ENCODE data around the gene PRR5.

PRR5 gene

DNA sequence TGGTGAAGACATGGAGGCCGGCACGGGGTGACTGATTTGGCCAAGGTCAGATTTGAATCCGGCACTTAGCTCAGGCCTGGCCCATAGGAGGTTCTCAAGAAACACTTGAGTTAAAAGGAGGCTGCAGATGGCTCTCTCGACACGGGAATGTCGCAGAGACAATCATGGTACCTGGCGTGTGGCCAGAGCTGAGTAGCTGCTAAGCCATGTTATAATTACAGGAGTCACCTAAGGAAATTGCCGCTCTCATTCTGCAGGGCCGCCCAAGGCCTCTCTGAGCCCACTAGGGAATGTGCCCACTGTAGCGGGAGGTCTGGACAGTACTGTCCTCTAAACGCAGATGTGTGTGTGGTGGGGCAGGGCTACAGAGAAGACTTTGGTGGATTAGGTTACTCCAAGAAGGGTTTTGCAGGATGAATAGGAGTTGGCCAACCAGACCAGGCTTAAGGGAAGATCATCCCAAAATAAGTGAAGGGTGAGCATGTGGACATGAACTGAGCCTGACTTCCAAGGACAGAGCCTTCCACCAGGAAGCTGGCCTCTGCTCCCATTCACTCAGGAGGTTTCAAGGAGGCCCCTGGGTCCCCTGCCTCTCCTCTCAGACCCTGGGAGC lies 19.3 kb upstream of the PRR5 start:
- no peaks in the 10 kb centered on the region for H3K27me3 ChIP-seq (replicated peaks)
- DNase-seq, result no peak
- no peak overlapping the region for H3K4me3 ChIP-seq (ENCODE audit: low read depth, low read length)
- in situ Hi-C loops (cut with HindIII; ENCODE audit: low pct_ligation_motif_present, low sequenced_read_pairs), result no loop called here
- TF ChIP-seq, protein P1, sequence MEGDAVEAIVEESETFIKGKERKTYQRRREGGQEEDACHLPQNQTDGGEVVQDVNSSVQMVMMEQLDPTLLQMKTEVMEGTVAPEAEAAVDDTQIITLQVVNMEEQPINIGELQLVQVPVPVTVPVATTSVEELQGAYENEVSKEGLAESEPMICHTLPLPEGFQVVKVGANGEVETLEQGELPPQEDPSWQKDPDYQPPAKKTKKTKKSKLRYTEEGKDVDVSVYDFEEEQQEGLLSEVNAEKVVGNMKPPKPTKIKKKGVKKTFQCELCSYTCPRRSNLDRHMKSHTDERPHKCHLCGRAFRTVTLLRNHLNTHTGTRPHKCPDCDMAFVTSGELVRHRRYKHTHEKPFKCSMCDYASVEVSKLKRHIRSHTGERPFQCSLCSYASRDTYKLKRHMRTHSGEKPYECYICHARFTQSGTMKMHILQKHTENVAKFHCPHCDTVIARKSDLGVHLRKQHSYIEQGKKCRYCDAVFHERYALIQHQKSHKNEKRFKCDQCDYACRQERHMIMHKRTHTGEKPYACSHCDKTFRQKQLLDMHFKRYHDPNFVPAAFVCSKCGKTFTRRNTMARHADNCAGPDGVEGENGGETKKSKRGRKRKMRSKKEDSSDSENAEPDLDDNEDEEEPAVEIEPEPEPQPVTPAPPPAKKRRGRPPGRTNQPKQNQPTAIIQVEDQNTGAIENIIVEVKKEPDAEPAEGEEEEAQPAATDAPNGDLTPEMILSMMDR (IDR thresholded peaks at IDR 0.05; ENCODE audit: low read depth, low read length, missing control alignments), result no peak
- no peak overlapping the region for H3K27ac ChIP-seq
- H3K36me3 ChIP-seq (replicated peaks), result no peaks in the 10 kb centered on the region

DNA sequence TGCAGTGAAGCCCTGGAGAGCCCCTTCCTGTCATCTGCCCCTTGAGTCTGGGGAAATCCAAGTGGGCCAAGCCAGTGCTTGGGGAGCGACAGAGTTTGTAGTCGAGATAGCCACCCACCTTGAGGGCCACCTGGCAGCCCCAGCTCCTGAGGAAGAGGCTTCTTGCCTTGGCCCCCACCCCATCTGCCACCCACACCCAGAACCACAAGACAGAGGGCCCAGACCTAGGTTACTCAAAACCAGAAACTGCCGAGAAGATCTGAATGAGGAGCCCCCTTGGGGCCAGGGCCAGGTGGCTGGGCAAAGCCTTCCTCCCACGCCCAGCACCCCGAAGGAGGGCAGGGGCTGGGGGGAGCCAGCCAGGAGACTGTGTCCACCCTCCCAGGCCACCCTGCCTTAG lies 18.8 kb upstream of the PRR5 start:
- no peaks in the 10 kb centered on the region for H3K27me3 ChIP-seq (replicated peaks)
- H3K4me3 ChIP-seq (ENCODE audit: low read depth, low read length), result no peak overlapping the region
- no peak for DNase-seq
- TF ChIP-seq, protein P1 (IDR thresholded peaks at IDR 0.05; ENCODE audit: low read depth, low read length, missing control alignments), result no peak
- in situ Hi-C loops (cut with HindIII; ENCODE audit: low pct_ligation_motif_present, low sequenced_read_pairs), result no loop called here
- no peak overlapping the region for H3K27ac ChIP-seq
- H3K36me3 ChIP-seq (replicated peaks), result no peaks in the 10 kb centered on the region

DNA sequence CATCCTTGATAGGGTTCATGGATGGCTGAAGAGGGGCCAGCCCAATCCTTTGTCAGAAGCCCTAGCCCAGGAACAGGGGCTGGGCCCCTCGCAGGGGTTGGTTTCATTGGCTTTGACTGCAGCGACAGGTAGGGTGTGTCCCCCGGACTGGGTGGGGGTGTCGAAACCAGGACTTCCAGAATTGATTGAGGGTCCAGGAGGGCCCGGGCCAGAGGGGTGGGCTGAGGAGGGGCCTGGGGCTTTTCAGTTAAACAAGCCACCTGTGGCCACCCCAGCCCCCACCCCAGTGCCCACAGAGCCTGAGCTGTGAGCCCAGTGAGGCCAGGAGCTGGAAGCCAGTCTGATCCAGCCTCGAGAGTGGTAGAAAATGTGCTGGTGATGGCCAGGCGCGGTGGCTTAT lies 18.1 kb upstream of the PRR5 start:
- TF ChIP-seq, protein P1 (IDR thresholded peaks at IDR 0.05; ENCODE audit: low read depth, low read length, missing control alignments), result no peak
- in situ Hi-C loops (cut with HindIII; ENCODE audit: low pct_ligation_motif_present, low sequenced_read_pairs), result no loop called here
- no peaks in the 10 kb centered on the region for H3K27me3 ChIP-seq (replicated peaks)
- no peak overlapping the region for H3K4me3 ChIP-seq (ENCODE audit: low read depth, low read length)
- no peaks in the 10 kb centered on the region for H3K36me3 ChIP-seq (replicated peaks)
- H3K27ac ChIP-seq, result no peak overlapping the region
- DNase-seq, result no peak

DNA sequence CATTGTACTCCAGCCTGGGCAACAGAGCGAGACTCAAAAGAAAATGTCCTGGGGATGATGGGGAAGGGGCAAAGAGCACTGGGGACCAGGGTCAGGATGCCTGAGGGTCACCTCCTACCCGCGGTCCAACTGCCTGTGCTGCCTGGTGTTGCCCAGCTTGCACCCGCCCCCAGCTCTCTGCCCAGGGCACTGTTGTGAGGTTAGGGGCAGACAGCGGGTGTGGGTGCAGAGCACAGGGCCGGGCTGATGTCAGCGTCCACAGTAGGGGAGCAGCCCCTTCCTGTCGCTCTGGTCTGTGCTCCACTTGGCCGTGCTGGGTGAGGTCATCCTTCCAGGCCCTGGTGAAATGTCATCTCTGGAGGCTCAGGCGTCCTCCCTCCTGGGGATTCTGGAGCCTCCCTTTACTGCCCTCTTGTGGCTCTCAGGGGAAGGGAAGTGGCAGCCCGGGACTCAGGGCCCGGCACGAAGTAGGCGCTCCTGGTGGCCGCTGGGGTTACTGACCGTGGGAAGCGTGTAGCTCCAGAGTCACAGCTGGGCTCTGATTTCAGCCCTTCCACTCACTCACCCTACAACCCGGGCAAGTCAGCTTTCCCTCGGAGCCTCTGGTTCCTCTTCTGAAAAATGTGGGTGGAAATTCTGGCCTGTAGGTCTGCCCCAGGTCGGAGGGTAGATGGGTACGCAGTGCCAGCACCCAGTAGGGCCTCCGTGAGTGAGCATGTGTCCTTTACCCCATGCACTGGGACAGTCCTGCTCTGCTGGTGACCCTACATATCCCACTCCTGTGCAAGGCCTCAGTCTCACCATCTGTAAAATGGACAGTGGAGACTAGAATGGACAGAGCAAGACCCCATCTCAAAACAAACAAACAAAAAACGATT lies 17.3 kb upstream of the PRR5 start:
- in situ Hi-C loops (cut with HindIII; ENCODE audit: low pct_ligation_motif_present, low sequenced_read_pairs), result no loop called here
- TF ChIP-seq, protein P1 (IDR thresholded peaks at IDR 0.05; ENCODE audit: low read depth, low read length, missing control alignments), result peak; percentile 100
- Histone ChIP-seq H3K36me3 (replicated peaks) (no peaks in the 10 kb centered on the region), H3K27me3 (replicated peaks) (no peaks in the 10 kb centered on the region), H3K27ac (peak overlapping the region; percentile 23), H3K4me3 (ENCODE audit: low read depth, low read length) (no peak overlapping the region)
- DNase-seq, result peak; percentile 90

DNA sequence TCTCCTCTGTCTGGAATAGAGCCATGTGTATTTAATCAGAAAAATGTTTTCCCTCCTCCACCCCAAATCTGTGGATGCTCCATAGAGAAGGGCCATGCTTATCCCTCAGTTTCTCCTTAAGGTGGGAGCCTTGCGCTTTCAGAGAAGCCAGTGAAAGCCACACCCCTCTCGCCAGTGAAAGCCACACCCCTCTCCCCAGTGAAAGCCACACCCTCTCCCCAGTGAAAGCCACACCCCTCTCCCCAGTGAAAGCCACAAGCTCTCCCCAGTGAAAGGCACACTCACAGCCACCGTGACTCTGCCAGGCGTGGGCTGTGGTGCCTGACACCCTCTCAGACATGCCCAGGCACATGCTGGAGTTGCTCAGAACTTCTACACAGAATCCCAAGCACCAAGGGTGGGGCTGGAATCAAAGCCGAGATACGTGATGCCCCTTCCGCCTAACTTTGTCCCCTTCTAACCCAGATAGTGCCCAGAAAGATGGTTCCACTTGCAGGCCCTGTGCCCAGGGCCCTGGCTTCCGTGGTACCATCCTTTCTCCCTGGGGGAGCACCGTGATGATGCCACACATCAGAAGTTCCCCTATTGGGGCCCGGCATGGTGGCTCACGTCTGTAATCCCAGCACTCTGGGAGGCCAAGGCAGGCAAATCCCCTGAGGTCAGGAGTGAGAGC lies 16.5 kb upstream of the PRR5 start:
- TF ChIP-seq, protein P1 (IDR thresholded peaks at IDR 0.05; ENCODE audit: low read depth, low read length, missing control alignments), result no peak
- no peak overlapping the region for H3K4me3 ChIP-seq (ENCODE audit: low read depth, low read length)
- in situ Hi-C loops (cut with HindIII; ENCODE audit: low pct_ligation_motif_present, low sequenced_read_pairs), result no loop called here
- peak overlapping the region; percentile 23 for H3K27ac ChIP-seq
- no peaks in the 10 kb centered on the region for H3K27me3 ChIP-seq (replicated peaks)
- H3K36me3 ChIP-seq (replicated peaks), result no peaks in the 10 kb centered on the region
- peak; percentile 52 for DNase-seq
